Mucosa of descending colon (tissue), 3 donors: ENCODE results near the gene VSIG2. TPM values are rescaled to one million over a fixed set of nuclear protein-coding genes. Genes with fewer than 3 reads are reported as not detected.

Source experiments
- ATAC-seq: fragments of 200-7000 bp; cut with Tn5 transposase; one replicate; pipeline ENCODE4 v1.9.1; 2020; ENCODE audit warnings: mild to moderate bottlenecking, moderate library complexity
- DNase-seq, 3 donors: peaks; one replicate each; pipeline ENCODE4 v3.0.0-alpha.2; 2020
- H3K36me3 ChIP-seq: fragments of 200-600 bp; one replicate; pipeline ENCODE4 v1.8.0; 2021; ENCODE audit warnings: low read depth, mild to moderate bottlenecking
- H3K4me1 ChIP-seq: fragments of 200-600 bp; one replicate; pipeline ENCODE4 v1.8.0; 2021; ENCODE audit warnings: low read depth, mild to moderate bottlenecking
- H3K4me3 ChIP-seq: fragments of 200-600 bp; one replicate; pipeline ENCODE4 v1.8.0; 2021; ENCODE audit warnings: mild to moderate bottlenecking
- H3K9me3 ChIP-seq: fragments of 200-600 bp; one replicate; pipeline ENCODE4 v1.8.0; 2021; ENCODE audit warnings: mild to moderate bottlenecking
- intact Hi-C, 2 donors: fragments of 100-400 bp; cut with DNase I in 1 of 2; cut with micrococcal nuclease in 1 of 2; formaldehyde crosslinking; loops; one replicate each; pipeline versions ENCODE4 v1.11.0 to v1.11.1; 2022; cut with DNase I, micrococcal nuclease
- long read RNA-seq, 2 donors: library from polyadenylated mRNA; unstranded; transcript quantifications; one replicate each; pipeline ENCODE4 v2.0.0, GENCODE V29; 2019 to 2021
- total RNA-seq, 3 donors: library from RNA; stranded (reverse); fragmentation: NEBNext Ultra II Directional in 2 of 3; extraction: Animal tissue kit (Norgen Biotek cat#: 25700) in 2 of 3; gene quantifications; one replicate each; pipeline versions ENCODE4 v1.2.1 to v1.2.4, GENCODE V29; 2021 to 2023
- TF ChIP-seq, protein P1 (sequence below): fragments of 200-600 bp; IDR thresholded peaks from one replicate; pipeline ENCODE4 v1.8.0; 2022; ENCODE audit warnings: antibody characterized with exemption, mild to moderate bottlenecking
- donor health status: DM: no; HTN: no; CAD: no; lungs with moderate emphysema.
- donor health status: DM: no; HTN: no; CAD: no.
- donor health status: DM: no; HTN: yes; CAD: no.

Gene VSIG2, protein sequence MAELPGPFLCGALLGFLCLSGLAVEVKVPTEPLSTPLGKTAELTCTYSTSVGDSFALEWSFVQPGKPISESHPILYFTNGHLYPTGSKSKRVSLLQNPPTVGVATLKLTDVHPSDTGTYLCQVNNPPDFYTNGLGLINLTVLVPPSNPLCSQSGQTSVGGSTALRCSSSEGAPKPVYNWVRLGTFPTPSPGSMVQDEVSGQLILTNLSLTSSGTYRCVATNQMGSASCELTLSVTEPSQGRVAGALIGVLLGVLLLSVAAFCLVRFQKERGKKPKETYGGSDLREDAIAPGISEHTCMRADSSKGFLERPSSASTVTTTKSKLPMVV
- total RNA-seq: 100 to 1,000 TPM in 2 of 3 donors, 10 to 100 TPM in 1; 78.6 to 268 (median 126) TPM
- long read RNA-seq, donor 1, transcript VSIG2-201 (7 exons, 1,148 nt): major isoform, 50 of 82 reads
- long read RNA-seq, donor 1, partial matches to known transcripts: 17 of 82 reads
- long read RNA-seq, donor 1, other reads (novel, unspliced or antisense): 11 of 82 reads
- long read RNA-seq, donor 2, transcript VSIG2-202 (6 exons, 1,191 nt): minor isoform, 14 of 144 reads
- long read RNA-seq, donor 2, transcript VSIG2-201 (7 exons, 1,148 nt): major isoform, 82 of 144 reads
- long read RNA-seq, donor 2, partial matches to known transcripts: 29 of 144 reads
- long read RNA-seq, donor 2, other reads (novel, unspliced or antisense): 19 of 144 reads

GRCh38 chr11:124751741-124752470, at the start of gene VSIG2:
TSS of gene VSIG2 (minus strand) at chr11:124752255. CDS start at chr11:124752137, 118 bp downstream.
- Histone ChIP-seq H3K9me3 (no peaks in the 10 kb centered on the region), H3K36me3 (no peaks in the 10 kb centered on the region), H3K4me3 (peak within 1 kb of the TSS; percentile 38), H3K4me1 (peaks cover 27% of the 10 kb centered on the region)
- intact Hi-C loops: no loop called here
- TF ChIP-seq, protein P1, sequence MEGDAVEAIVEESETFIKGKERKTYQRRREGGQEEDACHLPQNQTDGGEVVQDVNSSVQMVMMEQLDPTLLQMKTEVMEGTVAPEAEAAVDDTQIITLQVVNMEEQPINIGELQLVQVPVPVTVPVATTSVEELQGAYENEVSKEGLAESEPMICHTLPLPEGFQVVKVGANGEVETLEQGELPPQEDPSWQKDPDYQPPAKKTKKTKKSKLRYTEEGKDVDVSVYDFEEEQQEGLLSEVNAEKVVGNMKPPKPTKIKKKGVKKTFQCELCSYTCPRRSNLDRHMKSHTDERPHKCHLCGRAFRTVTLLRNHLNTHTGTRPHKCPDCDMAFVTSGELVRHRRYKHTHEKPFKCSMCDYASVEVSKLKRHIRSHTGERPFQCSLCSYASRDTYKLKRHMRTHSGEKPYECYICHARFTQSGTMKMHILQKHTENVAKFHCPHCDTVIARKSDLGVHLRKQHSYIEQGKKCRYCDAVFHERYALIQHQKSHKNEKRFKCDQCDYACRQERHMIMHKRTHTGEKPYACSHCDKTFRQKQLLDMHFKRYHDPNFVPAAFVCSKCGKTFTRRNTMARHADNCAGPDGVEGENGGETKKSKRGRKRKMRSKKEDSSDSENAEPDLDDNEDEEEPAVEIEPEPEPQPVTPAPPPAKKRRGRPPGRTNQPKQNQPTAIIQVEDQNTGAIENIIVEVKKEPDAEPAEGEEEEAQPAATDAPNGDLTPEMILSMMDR: no peak
- peak; percentile 73 to 79 (median 75) for DNase-seq
- peak; percentile 77 for ATAC-seq

DNA sequence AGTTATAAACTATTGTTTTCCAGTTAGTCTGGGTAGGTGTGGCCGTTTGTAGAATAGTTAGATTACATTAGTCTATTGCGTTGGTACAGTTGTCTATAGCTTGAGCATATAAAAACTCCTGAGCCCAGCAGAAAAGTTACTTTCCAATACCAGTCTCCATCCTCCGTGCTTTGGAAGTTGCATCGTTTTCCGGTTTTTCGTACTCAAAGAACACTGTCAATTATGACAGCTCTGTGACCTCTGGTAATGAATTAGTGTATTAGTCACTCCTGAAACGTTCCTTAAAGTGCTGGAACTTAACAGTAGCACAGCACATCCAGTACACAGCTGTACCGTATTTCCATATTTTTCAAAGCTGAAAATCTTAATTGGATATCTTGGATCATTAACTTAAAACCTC, 49.0 kb upstream of the VSIG2 start:
- peaks cover 11% of the 10 kb centered on the region for H3K4me1 ChIP-seq
- TF ChIP-seq, protein P1: no peak
- intact Hi-C loops: no loop called here
- no peaks in the 10 kb centered on the region for H3K36me3 ChIP-seq
- DNase-seq (no peak), ATAC-seq (peak; percentile 10)
- H3K4me3 ChIP-seq: no peak overlapping the region
- no peaks in the 10 kb centered on the region for H3K9me3 ChIP-seq

- TF ChIP-seq, protein P1: no peak
- intact Hi-C loops: no loop called here
These were observed 48.3 kb upstream of the VSIG2 start, which contains the start of gene MSANTD2 for GRCh38 chr11:124800226-124800929. TSS of gene MSANTD2 (minus strand) at chr11:124800406. CDS start at chr11:124800380, 26 bp downstream.

GRCh38 chr11:124799348-124800225, 47.5 kb upstream of the VSIG2 start:
- Histone ChIP-seq H3K9me3 (no peaks in the 10 kb centered on the region), H3K36me3 (no peaks in the 10 kb centered on the region), H3K4me3 (peak overlapping the region; percentile 97), H3K4me1 (peaks cover 11% of the 10 kb centered on the region)
- ATAC-seq (peak; percentile 63), DNase-seq (peak; percentile 35 to 70 (median 67))
- TF ChIP-seq, protein P1: no peak
- intact Hi-C loops: no loop called here

More at GRCh38 chr11:124800226-124800929, 48.3 kb upstream of the VSIG2 start, which contains the start of gene MSANTD2:
- peak; percentile 96 for ATAC-seq
- peak; percentile 84 to 91 (median 89) for DNase-seq
- Histone ChIP-seq H3K4me1 (peaks cover 11% of the 10 kb centered on the region), H3K9me3 (no peaks in the 10 kb centered on the region), H3K36me3 (no peaks in the 10 kb centered on the region), H3K4me3 (peak within 1 kb of the TSS; percentile 97)
